HUES64 (cell line): ENCODE measurements around the gene CCDC183.
"Not testable (repeated sequence)": the region's sequence is repeated elsewhere in the genome, so short reads cannot be mapped to it uniquely, and the experiment has no call there.

Experiments
- H3K27ac ChIP-seq: 2 replicates; pipeline ENCODE4 v1.7.0; 2013; ENCODE audit warnings: low read depth, low read length, inconsistent platforms
- H3K27me3 ChIP-seq: 2 replicates; pipeline ENCODE4 v1.6.1; 2013; ENCODE audit warnings: mild to moderate bottlenecking, low read length; ENCODE audit not compliant: insufficient read depth
- H3K36me3 ChIP-seq: 2 replicates; pipeline ENCODE4 v1.6.1; 2013; ENCODE audit warnings: mild to moderate bottlenecking, low read length; ENCODE audit not compliant: insufficient read depth
- H3K4me1 ChIP-seq: 2 replicates; pipeline ENCODE4 v1.6.1; 2013; ENCODE audit warnings: mild to moderate bottlenecking, low read length, moderate library complexity; ENCODE audit not compliant: insufficient read depth
- H3K4me3 ChIP-seq: 2 replicates; pipeline ENCODE4 v1.5.1; 2013; ENCODE audit warnings: mild to moderate bottlenecking, low read length, moderate library complexity
- H3K9ac ChIP-seq: 2 replicates; pipeline ENCODE4 v1.6.1; 2013; ENCODE audit warnings: mild to moderate bottlenecking, low read depth, low read length
- H3K9me3 ChIP-seq: 2 replicates; pipeline ENCODE4 v1.6.1; 2013; ENCODE audit warnings: low read depth, low read length; ENCODE audit not compliant: insufficient read depth
- WGBS: fragments of 150-250, 120-280 bp; methylation state at CpG from one replicate; pipeline ENCODE4 v1.1.7; 2013; ENCODE audit warnings: missing lambda C conversion rate; 5-methylcytosine and 5-hydroxymethylcytosine counted together

CCDC183 gene

DNA sequence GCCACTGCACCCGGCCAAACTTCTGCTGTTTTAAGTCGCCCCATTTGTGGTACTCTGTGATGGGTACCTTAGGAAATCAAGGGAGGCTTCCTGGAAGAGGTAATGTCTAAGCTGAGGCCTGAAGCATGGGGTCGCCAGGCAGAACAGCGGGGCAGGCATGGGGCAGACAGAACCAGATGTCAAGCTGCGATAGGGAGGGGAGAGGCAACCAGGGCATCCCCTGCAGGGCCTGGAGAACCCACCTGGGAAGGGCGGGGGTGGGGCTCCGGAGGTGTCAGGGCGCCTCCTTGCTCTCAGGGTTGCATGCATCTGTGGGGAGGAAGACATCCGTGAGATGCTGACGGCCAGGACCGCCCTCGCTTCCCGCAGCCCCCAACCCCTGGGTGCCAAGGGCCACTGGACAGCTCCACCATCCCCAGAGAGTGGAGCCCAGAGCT, 34.6 kb upstream of the CCDC183 start:
- no peaks in the 10 kb centered on the region for H3K36me3 ChIP-seq
- H3K4me1 ChIP-seq = 0 out of 2 replicates have a peak, but pooled peaks cover 5% of the 10 kb centered on the region
- H3K9ac ChIP-seq = no peak overlapping the region
- 87% methylated on average over 13 of the region's 13 CpGs for WGBS
- no peak overlapping the region for H3K4me3 ChIP-seq
- no peak overlapping the region for H3K27ac ChIP-seq
- H3K9me3 ChIP-seq = no peaks in the 10 kb centered on the region
- H3K27me3 ChIP-seq = no peaks in the 10 kb centered on the region

DNA sequence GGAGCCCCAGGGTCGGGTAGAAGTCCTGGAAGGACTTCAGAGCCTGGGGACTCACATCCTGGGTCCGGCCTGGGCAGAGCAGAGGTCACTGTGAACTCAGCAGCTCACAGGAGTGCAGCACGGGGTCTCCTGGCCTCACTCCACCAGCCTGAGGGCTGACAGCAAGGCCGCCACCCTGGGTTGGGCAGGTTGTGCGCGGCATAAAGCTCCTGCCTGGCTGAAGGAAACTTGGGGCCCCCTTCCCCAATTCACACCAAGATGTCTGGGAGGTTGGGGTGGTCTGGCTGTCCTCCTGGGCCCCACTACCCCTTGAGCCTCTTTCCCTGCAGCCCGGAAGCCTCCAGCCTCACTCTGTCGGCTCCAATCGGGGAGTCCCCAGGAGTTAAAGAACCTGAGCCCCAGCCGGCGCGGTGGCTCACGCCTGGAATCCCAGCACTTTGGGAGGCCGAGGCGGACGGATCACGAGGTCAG, 33.9 kb upstream of the CCDC183 start:
- 87% methylated on average over 17 of the region's 17 CpGs for WGBS

DNA sequence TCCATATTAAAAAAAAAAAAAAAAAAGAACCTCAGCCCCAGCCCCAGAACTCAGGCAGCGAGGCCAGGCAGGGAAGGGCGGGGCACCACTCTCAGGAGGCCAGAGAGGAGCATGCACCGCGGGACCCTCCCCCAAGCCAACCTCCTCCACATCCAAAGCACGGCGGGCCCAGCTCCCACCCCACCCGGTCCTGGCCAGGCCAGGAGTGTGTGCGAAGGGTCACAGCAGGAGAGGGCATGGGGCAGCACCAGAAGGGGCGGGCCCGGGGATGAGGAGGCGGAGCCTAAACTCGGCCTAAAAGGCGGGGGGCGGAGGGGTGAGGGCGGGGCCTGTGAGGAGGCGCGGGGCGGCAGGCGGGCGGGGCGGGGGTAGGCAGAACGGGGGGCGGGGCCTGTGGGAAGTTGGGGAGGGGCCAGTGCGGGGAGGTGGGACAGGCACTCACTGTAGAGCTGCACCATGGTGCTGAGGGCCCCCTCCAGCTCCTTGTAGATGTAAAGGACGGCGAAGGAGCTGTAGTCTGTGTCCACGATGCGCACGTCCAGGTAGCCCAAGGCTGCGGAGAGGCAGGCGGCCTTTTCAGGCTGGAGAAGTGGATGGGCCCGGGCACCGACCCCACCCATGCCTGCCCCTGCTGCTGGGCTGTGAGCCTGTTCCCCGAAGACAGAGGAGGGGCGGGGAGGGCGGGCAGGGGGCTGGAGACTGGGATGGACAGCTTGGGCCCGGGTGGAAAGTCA, 33.1 kb upstream of the CCDC183 start:
- WGBS = 19% methylated on average over 24 of the region's 37 CpGs
- Histone ChIP-seq H3K36me3 (no peaks in the 10 kb centered on the region), H3K9ac (no peak overlapping the region), H3K9me3 (no peaks in the 10 kb centered on the region), H3K4me3 (peak overlapping the region; percentile 39), H3K4me1 (0 out of 2 replicates have a peak, but pooled peaks cover 5% of the 10 kb centered on the region), H3K27ac (no peak overlapping the region), H3K27me3 (no peaks in the 10 kb centered on the region)

More for the DNA sequence above, 33.9 kb upstream of the CCDC183 start:
- no peaks in the 10 kb centered on the region for H3K9me3 ChIP-seq
- no peak overlapping the region for H3K4me3 ChIP-seq
- H3K4me1 ChIP-seq = 0 out of 2 replicates have a peak, but pooled peaks cover 5% of the 10 kb centered on the region
- H3K27me3 ChIP-seq = no peaks in the 10 kb centered on the region
- H3K9ac ChIP-seq = no peak overlapping the region
- H3K27ac ChIP-seq = no peak overlapping the region
- H3K36me3 ChIP-seq = no peaks in the 10 kb centered on the region

DNA sequence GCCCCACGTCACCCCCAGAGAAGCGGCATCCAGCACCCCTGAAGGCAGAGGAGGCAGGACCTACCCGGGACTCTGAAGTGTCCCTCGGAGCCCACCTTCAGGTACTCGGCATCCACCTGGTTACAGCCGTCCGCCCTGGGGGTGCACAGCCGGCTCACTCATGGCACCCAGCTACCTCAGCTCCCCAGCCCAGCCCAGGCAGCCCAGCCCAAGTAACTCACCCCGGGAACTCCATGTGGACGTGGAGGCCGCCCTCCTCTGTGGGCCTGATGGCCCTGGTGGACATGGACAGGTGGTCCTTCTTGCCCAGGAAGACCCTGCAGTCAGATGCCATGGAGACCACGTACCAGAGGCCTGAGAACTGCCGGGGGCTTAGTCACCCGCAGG, 32.5 kb upstream of the CCDC183 start:
- H3K4me3 ChIP-seq = peak overlapping the region; percentile 39; the same call in 1 of the 2 replicates
- no peak overlapping the region for H3K9ac ChIP-seq

DNA sequence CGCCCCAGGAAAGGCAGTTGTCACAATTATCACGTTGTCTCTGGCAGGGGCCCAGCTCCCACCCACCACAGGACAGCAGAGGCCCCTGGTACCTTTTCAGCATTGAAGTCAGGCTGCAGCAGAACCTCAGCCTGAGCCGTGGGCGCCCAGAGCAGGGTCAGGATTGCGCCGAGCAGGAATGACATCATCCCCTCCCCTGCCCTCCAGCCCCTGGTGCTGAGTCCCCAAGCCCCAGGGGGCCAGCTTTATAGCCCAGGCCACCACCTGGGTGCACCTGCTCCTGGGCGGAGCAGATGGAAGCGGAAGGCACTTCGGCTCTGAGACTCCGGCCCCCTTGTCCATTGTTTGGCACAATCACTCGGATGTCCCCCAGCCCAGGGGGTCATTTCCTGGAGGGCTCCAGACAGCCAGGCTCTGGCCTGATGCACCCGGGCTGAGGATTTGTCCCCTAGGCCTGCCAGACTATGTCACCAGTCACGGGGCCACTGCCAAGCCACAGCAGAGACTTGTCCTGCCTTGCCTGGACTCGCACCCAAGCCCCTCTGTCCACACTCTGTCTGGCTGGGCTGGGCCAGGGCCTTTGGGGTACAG, 31.7 kb upstream of the CCDC183 start, which contains the start of gene LCN15:
Gene LCN15 (minus strand): TSS at position 218 of the 591 bp plus-strand sequence. CDS start 30 bp downstream, at position 188.
- peak within 1 kb of the TSS; percentile 39; the same call in 1 of the 2 replicates for H3K4me3 ChIP-seq
- no peak within 1 kb of the TSS for H3K9ac ChIP-seq
- no peaks in the 10 kb centered on the region for H3K36me3 ChIP-seq
- no peak within 1 kb of the TSS for H3K27ac ChIP-seq
- no peaks in the 10 kb centered on the region for H3K9me3 ChIP-seq
- H3K27me3 ChIP-seq = no peaks in the 10 kb centered on the region
- H3K4me1 ChIP-seq = 0 out of 2 replicates have a peak, but pooled peaks cover 5% of the 10 kb centered on the region
- 80% methylated on average over 14 of the region's 14 CpGs for WGBS

More for the DNA sequence above, 32.5 kb upstream of the CCDC183 start:
- 89% methylated on average over 14 of the region's 14 CpGs for WGBS
- H3K27ac ChIP-seq = no peak overlapping the region
- H3K36me3 ChIP-seq = no peaks in the 10 kb centered on the region
- no peaks in the 10 kb centered on the region for H3K27me3 ChIP-seq
- no peaks in the 10 kb centered on the region for H3K9me3 ChIP-seq
- H3K4me1 ChIP-seq = 0 out of 2 replicates have a peak, but pooled peaks cover 5% of the 10 kb centered on the region

DNA sequence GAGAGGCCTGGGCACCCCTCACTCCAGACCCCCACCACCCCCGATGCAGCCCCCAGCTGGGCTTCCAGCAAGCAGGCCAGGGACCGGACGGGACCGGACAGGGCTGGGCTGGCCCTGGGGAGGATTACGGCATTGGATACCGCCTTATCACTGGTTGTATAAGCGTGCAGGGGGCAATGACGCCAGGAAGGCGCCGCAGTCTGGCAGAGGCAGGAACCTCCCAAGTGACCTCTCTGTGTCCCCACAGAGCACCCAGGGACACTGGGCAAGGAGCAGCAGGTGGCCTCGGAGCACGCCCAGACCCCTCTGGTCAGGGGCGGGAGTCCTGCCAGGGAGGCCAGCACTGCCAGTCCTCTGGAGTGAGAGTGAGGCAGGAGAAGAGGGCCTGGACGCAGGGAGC, 31.1 kb upstream of the CCDC183 start:
- no peaks in the 10 kb centered on the region for H3K36me3 ChIP-seq
- H3K9me3 ChIP-seq = no peaks in the 10 kb centered on the region
- WGBS = 93% methylated on average over 14 of the region's 14 CpGs
- H3K27ac ChIP-seq = no peak overlapping the region
- H3K9ac ChIP-seq = no peak overlapping the region
- H3K27me3 ChIP-seq = no peaks in the 10 kb centered on the region
- no peak overlapping the region for H3K4me3 ChIP-seq
- H3K4me1 ChIP-seq = 0 out of 2 replicates have a peak, but pooled peaks cover 5% of the 10 kb centered on the region

DNA sequence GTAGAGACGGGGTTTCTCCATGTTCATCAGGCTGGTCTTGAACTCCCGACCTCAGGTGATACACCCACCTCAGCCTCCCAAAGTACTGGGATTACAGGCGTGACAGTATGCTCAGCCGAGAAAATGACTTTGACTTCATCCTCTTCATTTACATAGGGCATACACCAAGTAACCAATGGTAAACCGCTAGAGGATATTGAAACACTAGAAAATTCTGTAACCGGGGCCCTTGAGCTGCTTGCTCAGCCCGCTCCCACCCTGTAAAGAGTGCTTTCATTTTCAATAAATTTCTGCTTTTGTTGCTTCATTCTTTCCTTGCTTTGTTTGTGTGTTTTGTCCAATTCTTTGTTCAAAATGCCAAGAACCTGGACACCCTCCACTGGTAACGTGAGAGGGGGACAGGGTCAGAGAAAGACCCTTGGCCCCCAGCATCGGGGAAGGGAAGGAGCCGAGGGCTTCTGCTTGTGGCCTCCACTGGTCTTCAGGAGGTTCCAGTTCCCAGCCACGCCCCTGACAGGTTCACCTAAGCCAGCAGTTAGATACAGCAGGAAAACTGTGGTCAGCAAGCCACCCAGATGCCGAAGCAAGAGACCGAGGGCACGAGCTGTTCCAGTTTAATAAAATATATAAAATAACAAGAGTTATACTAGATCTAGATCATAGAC, 30.3 kb upstream of the CCDC183 start:
- H3K36me3 ChIP-seq, H3K27ac ChIP-seq, H3K4me3 ChIP-seq, H3K9ac ChIP-seq, H3K4me1 ChIP-seq, H3K27me3 ChIP-seq, H3K9me3 ChIP-seq: not testable (repeated sequence)
- WGBS = 87% methylated on average over 11 of the region's 14 CpGs

DNA sequence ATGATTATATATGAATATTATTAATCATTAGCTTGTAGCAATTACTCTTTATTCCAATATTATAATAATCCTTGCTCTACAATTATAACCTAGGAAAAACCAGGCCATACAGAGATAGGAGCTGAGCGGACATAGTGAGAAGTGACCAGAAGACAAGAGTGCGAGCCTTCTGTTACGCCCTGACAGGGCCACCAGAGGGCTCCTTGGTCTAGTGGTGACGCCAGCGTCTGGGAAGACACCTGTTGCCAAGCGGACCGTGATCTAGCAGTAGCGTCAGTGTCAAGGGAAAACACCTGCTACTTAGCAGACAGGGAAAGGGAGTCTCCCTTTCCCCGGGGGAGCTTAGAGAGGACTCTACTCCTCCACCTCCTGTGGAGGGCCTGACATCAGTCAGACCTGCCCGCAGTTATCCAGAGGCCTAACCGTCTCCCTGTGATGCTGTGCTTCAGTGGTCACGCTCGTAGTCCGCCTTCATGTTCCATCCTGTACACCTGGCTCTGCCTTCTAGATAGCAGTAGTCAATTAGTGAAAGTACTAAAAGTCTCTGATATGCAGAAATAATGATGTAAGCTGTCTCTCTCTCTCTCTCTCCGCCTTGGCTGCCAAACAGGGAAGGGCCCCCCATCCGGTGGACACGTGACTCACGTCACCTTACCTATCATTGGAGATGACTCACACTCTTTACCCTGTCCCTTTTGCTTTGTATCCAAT, 29.6 kb upstream of the CCDC183 start:
- H3K4me3 ChIP-seq, H3K27ac ChIP-seq, H3K27me3 ChIP-seq, H3K9ac ChIP-seq, H3K4me1 ChIP-seq, H3K36me3 ChIP-seq, H3K9me3 ChIP-seq: not testable (repeated sequence)
- WGBS = 51% methylated on average over 17 of the region's 18 CpGs

DNA sequence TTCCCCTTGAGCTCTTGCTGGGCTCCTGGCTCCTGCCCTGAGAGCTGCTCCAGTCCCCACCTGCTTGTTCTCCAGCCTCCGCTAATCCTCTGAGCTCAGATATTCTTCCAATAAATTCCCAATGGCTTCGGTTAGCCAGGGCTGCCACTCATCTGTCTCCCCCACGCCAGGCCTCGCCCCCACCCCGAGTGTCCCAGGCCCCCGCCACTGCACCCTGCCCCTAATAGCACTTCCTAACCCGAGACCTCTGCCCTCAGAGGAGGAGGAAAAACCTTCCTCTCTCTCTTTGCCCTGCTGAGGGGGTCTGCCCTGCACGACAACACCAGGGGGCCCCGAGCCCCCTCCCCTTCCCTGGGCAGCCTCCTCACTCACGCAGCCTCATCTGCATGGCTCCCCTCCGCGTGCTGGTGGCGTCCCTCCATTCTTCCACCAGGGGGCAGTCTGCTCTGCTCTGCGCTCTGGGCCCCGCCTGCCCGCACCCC, 26.4 kb upstream of the CCDC183 start:
- no peaks in the 10 kb centered on the region for H3K27me3 ChIP-seq
- no peak overlapping the region for H3K27ac ChIP-seq
- H3K9ac ChIP-seq = no peak overlapping the region
- H3K4me3 ChIP-seq = peak overlapping the region; percentile 46
- WGBS = 12% methylated on average over 16 of the region's 16 CpGs
- H3K36me3 ChIP-seq = no peaks in the 10 kb centered on the region
- peaks cover 12% of the 10 kb centered on the region; the same call in 1 of the 2 replicates for H3K9me3 ChIP-seq
- no peaks in the 10 kb centered on the region for H3K4me1 ChIP-seq

DNA sequence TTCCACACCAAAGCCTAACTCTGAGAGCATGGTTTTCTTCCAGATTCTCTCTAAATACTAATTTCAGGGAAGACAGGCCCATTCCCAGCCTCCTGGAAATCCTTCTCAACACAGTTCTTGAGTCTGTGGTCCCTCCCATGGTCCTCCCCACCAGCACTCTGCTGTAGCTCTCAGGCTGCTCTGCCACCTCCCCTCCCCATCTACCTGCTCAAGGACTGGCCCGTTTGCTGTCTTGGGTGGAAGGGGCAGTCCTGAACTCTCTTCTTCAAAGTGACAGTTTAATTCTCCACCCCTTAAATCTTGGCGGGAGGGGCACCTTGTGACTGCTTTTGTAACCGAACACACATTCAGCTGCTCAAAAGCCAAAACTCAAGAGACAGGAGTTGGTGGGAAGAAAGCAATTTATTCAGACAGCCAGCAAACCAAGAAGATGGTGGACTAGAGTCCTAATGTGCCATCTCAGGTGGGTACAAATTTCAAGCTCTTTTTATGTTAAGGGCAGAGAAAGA, 24.2 kb upstream of the CCDC183 start:
- no peak overlapping the region for H3K27ac ChIP-seq
- no peak overlapping the region for H3K4me3 ChIP-seq
- H3K9me3 ChIP-seq = peaks cover 12% of the 10 kb centered on the region; the same call in 1 of the 2 replicates
- H3K36me3 ChIP-seq = no peaks in the 10 kb centered on the region
- H3K4me1 ChIP-seq = no peaks in the 10 kb centered on the region
- WGBS = 92% methylated on average over 3 of the region's 3 CpGs
- H3K9ac ChIP-seq = no peak overlapping the region
- H3K27me3 ChIP-seq = no peaks in the 10 kb centered on the region
